ENCODE measurements around the gene IL10RB.
A peak's percentile ranks its signal among the peaks of the same experiment; 100 is the strongest.

Gene IL10RB

GRCh38 chr21:33286600-33287456 is 20.7 kb downstream of the IL10RB start:
- H3K4me3 ChIP-seq (ENCODE audit: low read depth, low read length) = no peak overlapping the region
- H3K36me3 ChIP-seq (replicated peaks) = peaks cover 13% of the 10 kb centered on the region
- in situ Hi-C loops (cut with HindIII; ENCODE audit: low pct_ligation_motif_present, low sequenced_read_pairs) = no loop called here
- H3K27ac ChIP-seq = peak overlapping the region; percentile 70
- DNase-seq = peak; percentile 48
- no peaks in the 10 kb centered on the region for H3K27me3 ChIP-seq (replicated peaks)
- no peak for TF ChIP-seq CTCF (IDR thresholded peaks at IDR 0.05; ENCODE audit: low read depth, low read length, missing control alignments)

GRCh38 chr21:33289199-33289819 is 23.1 kb downstream of the IL10RB start:
- TF ChIP-seq CTCF (IDR thresholded peaks at IDR 0.05; ENCODE audit: low read depth, low read length, missing control alignments) = no peak
- Histone ChIP-seq H3K36me3 (replicated peaks) (peaks cover 4% of the 10 kb centered on the region), H3K27ac (no peak overlapping the region), H3K4me3 (ENCODE audit: low read depth, low read length) (no peak overlapping the region), H3K27me3 (replicated peaks) (no peaks in the 10 kb centered on the region)
- in situ Hi-C loops (cut with HindIII; ENCODE audit: low pct_ligation_motif_present, low sequenced_read_pairs) = no loop called here
- peak; percentile 56 for DNase-seq

GRCh38 chr21:33290441-33290840 is 24.3 kb downstream of the IL10RB start:
- no peaks in the 10 kb centered on the region for H3K36me3 ChIP-seq (replicated peaks)

GRCh38 chr21:33291686-33292085 is 25.5 kb downstream of the IL10RB start:
- H3K36me3 ChIP-seq (replicated peaks) = no peaks in the 10 kb centered on the region
- H3K27ac ChIP-seq = no peak overlapping the region
- no peak overlapping the region for H3K4me3 ChIP-seq (ENCODE audit: low read depth, low read length)
- in situ Hi-C loops (cut with HindIII; ENCODE audit: low pct_ligation_motif_present, low sequenced_read_pairs) = no loop called here
- H3K27me3 ChIP-seq (replicated peaks) = no peaks in the 10 kb centered on the region
- DNase-seq = no peak
- TF ChIP-seq CTCF (IDR thresholded peaks at IDR 0.05; ENCODE audit: low read depth, low read length, missing control alignments) = no peak

More at GRCh38 chr21:33290441-33290840, 24.3 kb downstream of the IL10RB start:
- TF ChIP-seq CTCF (IDR thresholded peaks at IDR 0.05; ENCODE audit: low read depth, low read length, missing control alignments) = no peak
- no peak overlapping the region for H3K27ac ChIP-seq
- no peak for DNase-seq
- no peaks in the 10 kb centered on the region for H3K27me3 ChIP-seq (replicated peaks)
- no peak overlapping the region for H3K4me3 ChIP-seq (ENCODE audit: low read depth, low read length)
- in situ Hi-C loops (cut with HindIII; ENCODE audit: low pct_ligation_motif_present, low sequenced_read_pairs) = no loop called here

- in situ Hi-C loops (cut with HindIII; ENCODE audit: low pct_ligation_motif_present, low sequenced_read_pairs) = no loop called here
- no peak for TF ChIP-seq CTCF (IDR thresholded peaks at IDR 0.05; ENCODE audit: low read depth, low read length, missing control alignments)
These were observed 26.6 kb downstream of the IL10RB start for GRCh38 chr21:33292724-33293123.

More at GRCh38 chr21:33292724-33293123, 26.6 kb downstream of the IL10RB start:
- H3K27me3 ChIP-seq (replicated peaks) = no peaks in the 10 kb centered on the region
- no peaks in the 10 kb centered on the region for H3K36me3 ChIP-seq (replicated peaks)
- H3K27ac ChIP-seq = no peak overlapping the region
- H3K4me3 ChIP-seq (ENCODE audit: low read depth, low read length) = no peak overlapping the region
- no peak for DNase-seq

All from brain microvascular endothelial cell (primary cell).